Suppressor macrophage (primary cell): ENCODE data around the gene CCDC178.

Experiments
- DNase-seq, 4 experiments: peaks; one replicate each; pipeline ENCODE4 v3.0.0-alpha.2; 2020 to 2022

The CCDC178 gene

DNA sequence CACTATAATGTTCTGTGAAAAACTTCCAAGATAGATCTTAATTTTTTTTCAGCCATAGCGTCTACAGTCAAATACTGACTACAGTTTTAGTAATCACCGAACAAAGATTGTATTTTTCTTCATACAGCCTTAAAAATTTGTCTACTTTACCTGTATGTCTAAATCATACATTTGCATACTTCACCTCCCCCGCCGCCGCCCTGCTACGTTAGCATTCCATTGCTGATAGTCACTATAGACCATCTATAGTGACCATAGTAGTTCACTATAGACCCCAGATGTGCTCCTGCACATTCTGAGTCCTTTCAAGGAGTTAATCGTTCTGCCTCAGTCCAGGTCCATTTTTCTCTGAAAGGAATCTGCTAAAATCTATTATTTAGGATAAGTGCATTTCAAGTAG lies 325.0 kb downstream of the CCDC178 start:
- DNase-seq: no peak

DNA sequence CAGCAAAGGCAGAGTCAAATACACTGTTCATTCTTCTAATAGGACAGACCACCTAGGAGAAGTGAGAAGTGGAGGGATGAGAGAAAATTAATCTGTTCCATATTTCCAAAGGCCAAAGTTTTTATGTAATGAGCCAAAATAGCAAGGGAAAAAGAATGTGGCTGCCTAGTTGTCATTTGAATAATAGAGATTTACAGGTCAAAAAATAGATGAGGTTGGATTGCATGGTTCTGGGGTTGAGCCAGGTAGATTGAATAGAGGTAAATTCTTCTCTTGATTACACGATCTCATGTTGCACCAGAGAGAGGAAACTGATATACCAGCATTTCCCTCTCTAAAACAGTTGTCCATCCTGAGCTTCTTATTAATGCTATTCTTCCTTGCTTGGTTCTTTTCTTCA lies 325.8 kb downstream of the CCDC178 start:
- DNase-seq: no peak

DNA sequence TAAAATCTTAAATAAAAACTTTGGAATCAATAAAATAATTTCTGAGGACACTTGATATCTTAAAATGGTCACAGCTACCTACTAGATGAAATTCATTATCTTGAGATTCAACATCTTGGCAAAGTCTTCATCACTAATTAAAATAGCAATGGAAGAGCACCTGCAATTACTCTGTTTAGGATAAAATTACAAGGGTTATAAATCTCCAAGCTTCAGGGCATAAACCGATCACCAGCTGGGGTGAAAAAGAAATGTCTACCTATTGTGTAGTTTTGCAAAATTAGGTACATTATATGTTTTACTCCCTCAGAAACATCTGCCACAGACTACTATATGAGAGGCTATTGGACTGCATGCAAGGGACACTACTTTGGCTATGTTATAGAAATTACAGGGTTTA lies 327.1 kb downstream of the CCDC178 start:
- no peak for DNase-seq

DNA sequence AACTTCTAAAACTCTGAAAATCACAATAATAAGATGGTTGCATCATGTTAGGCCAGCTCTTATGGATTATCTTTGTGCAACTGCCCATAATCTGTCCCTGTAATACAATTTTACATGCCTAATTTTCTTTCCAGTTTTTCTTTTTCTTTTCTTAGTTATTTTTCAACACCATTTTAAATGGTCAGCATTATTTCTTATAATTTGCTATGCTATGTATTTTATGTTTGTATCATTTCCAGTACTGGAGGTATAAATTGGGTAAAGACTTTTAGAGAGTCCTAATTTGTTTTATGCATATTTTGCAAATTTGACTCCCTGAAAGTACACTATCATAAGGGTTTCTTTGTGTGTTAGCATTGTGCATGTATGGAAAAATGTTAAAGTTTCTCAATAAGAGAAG lies 333.0 kb downstream of the CCDC178 start:
- DNase-seq: no peak

DNA sequence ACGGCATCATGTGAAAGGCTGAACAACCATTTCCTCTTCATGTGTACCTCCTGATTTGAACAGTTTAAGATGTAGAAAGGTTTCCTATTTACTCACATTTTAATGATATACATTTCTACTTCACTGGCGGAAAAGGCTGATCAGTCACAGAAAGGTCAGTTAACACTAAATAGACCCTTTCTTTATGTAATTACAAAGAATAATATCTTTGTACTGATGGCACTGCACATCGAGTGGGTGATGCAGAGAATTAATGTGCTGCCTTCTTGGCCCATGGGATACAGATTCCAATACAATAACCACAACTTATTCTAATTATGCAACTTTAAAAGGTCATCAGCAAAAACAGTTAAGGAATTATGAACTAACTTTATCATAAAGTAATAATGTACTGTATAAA lies 339.2 kb downstream of the CCDC178 start:
- DNase-seq: no peak

DNA sequence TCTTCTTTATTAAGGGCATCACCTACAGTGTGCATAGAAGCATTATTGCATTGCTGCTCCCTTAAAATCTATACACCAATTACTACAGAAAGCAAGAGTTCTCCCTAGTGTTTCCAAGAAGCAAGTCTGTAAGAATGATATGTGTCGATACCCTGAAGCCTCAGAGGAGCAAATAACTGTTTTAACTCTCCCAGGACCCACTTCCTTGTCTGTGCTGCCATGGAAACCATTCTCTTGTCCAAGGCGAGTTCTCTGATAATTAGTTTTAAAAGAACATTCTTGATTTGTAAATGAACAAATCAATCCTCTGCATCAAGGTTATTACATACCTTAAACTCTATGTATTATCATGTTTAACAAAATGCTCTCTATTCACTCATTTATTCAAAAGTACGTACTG lies 340.9 kb downstream of the CCDC178 start:
- no peak for DNase-seq

DNA sequence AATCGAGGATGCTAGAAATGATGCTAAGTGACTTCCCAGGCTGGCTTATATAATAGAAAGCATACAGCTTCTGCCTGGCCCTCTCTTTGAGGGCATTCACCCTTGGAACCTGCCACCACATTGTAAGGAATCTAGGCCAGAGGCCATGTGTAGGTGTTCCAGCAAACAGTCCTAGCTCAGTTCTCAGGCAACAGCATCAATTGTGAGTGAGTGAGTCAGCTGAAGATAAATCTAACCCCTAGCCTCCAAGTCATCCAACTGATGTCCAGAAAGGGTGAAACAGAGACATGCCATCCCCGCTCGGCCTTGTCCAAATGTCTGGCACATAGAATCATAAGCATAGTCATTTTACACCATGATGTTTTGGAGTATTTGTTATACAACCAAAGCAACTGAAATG lies 343.4 kb downstream of the CCDC178 start:
- DNase-seq: no peak

DNA sequence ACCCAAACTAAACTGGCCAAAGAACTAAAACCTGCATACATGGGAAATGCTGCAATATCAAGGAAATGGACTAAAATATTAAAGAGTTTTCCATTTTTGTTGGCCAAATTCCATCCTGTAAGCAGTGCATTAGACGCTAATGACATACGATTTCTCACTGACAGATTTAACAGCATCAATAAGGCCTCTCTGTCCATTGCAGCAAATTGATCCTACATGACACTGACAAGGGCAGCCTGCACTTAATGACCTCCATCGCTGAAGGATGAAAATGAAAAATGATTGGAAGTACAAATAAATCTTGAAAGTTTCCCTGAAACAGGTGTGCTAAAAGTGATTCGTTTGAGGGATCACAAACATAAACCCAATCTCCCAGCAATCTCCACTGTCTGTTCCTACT lies 350.1 kb downstream of the CCDC178 start:
- DNase-seq: no peak

DNA sequence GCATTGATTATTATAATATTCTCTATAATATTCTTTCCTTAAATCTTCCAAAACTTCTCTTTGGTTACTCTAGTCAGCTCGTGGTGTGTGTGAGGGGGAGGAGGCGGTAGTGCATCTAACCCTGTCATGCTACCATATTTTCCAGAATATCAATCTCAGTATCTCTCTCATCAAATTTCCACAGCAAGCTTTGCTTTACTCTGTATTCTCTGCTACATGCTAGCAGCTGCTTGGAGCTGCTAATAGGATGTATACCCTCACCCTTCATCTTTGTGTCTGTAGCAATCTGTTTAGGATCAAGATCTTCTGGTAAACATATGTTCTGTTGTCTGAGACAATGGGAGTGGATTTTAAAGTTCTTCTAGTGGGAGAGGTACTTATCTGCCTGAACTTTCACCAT lies 363.9 kb downstream of the CCDC178 start:
- no peak for DNase-seq

DNA sequence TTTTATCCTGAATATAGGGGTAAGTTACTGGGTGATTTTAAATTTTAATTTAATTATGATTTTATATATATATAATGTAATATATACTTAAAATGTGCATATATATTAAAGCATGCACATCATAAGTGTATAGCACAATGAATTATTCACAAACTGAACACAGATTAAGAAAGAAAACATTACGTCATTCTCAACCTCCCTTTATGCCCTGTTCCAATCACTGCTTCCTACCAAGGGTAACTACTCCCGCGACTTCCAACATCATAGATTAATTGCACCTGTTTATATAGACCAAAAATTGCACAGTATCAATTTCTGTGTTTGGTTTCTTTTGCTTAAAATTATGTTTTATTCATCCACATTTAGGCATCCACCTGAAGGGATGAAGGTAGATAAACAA lies 366.4 kb downstream of the CCDC178 start:
- DNase-seq: no peak

DNA sequence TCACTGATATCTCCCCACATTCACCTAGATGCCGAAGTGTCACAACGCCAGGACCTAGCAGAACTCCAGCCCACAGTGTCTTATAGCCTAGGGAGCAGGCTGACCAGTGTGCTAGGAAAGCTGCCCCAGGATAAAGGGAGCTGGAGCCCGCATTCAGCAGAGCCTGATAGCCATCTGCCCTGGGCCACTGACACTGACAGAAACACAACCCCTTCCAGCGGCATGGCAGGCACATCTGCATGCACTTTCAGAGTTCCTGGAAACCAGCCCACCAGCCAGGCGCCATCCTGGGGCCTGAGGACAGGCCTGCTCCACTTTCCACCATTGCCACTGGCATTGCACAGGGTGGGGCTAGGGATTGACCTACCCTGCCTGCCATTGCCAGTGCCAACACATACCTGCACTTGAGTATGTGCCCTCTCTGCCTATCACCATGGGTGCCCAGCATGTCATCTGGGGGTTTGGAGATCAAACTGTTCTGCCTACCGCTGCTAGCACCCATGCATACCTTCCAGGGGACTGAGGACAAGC lies 377.6 kb downstream of the CCDC178 start:
- no peak for DNase-seq

DNA sequence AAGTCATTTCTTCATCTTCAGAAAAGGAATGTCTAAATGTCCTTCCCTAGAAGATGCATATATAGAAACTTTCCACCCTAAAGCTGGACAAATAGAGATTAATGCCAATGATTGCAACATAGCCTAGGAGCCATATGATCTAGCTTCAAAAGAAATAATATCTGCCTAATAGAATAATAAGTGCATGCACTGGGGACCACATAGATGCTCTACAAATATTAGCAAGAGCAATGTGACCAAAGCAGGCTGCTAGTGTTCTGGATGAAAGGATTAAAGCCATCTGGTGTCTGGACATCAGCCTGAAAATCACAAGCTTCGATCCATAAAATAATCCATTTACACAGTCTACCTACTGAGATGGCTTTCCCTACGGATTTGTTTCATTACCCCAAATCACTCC lies 387.6 kb downstream of the CCDC178 start:
- no peak for DNase-seq

DNA sequence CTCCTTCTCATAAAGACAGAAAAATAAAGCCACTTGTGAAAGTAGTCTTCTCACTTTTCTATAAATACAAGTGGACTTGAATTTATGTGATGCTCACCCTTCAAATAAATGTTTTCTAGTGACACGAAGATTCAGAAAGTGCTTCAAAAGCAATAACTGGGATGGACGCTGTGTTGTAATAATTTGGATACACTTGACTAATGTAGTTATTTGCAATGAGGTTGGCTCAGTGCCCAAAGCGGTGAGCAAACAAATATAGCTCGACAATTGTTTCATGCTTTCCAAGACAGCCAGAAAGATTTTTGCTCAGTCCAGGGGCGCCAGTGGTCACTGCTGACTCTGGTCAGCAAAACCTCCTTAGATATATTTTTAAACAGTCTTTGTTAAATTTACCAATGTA lies 389.1 kb downstream of the CCDC178 start:
- no peak for DNase-seq

DNA sequence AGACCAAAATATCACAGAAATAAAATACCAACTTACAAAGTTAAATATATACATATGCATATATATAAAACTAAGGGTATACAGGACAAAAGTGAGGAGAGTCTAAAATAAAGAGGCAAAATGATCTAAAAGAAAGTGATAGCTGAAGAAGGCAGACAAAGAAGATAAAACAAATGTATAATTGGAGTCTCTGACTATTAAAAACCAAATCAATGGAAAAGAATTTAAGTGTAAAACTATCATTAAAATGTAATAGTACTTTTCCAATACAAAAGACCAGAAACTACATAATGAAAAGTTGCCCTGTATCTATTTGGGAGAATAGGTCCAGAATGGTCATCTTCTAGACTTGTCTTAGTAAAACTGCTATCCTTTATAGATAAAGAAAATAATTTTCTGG lies 400.3 kb downstream of the CCDC178 start:
- no peak for DNase-seq

DNA sequence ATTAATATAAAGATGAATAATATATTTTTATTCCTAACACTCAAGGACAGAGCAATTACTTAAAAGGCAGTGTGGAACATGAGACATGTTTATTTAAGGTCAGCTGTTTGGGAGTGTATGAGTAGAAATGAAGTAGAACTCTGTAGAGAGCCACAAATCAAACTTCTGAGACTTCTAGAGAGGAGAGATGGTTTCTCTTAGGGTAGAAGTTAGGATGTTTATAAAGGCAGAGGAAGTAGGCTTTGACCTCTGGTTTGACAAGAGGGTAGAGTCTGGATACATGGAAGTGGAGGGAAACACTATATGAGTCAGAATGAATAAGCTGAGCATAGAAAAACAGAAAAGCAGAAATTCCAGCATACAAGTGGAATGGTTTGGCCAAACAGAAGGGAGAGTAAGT lies 405.6 kb downstream of the CCDC178 start:
- DNase-seq: no peak

DNA sequence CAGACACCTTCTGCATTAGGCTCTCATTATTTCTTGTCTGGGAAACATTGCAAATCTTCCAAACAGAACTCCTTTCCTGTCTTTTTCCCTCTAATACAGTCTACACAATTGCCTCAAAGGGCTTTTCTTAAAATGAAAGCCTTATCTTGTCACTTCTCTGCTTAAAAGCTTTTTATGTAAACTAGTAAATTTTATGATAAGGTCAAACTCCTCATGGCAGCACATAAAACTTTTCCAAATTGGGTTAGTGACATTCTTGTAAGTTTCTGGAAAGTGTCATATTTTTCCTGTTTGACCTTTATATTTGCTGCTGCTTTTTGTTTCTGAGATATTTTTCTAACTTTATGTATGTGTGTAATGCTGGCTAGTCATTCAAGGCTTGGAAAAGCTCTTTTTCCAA lies 406.3 kb downstream of the CCDC178 start:
- DNase-seq: no peak

DNA sequence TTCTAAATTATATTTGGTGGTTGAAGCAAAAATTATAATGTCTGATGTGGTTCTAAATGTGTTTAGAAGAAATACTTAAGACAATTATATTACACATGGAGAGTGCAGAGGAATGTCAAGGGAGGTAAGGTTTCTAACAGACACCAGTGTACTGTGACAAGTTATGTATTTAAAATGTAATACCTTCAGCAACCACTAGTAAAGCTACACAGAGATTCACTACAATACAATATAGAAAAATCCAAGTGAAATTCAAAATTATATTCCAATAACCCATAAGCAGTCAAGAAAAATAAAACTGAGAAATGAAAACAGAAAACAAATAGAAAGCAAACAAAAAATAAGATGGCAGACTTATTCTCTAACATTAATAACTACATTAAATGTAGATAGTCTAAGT lies 418.2 kb downstream of the CCDC178 start:
- no peak for DNase-seq

DNA sequence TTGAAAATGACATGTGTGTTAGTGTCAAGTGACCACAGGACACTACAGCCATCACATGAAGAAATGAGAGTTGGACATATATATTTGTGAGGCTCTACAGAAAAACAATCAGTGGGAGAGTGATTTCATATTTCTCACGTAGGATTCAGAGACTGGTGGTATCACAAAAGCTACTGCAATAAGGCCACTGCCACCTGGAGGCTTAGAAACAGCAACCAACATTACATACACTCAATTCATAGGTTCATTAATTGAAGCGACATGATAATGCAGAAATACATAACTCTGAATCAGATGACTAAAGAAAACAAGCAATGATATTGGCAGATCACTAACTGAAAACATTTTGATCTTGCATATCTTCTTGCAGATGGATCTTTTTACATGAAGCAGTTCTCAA lies 419.6 kb downstream of the CCDC178 start:
- no peak for DNase-seq

DNA sequence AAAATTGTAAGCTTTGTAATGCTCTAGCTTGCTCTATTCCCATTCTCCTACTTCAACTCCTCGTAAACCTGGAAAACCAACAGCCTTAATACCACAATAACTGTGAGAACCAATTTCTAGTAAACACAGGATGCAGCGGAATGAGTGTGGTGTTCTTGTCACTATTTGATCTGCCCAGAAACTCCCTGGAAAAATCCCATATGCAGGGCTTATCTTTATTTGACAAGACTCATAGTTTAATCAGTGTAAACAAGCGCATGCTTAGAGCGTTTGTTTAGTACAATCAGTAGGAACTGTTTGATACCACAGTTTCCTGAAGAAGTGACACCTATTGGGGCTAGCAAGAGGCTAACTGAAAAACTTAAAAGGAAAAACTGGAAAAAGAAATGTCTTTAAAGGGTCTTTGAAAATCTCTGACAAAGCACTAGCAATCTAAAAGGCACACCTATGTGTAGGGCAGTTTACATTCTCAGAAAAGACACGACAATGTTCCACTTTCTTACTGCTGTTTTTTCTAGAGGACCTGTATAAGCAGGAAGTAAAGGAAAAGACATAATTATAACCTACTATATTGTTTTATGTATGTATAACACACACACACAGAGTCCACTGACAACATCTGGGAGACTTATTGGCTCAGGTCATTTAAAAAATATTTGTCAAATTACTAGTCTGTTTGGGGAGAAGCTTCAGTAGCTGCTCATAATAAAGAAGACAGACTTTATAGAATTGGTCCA lies 426.3 kb downstream of the CCDC178 start:
- no peak for DNase-seq

DNA sequence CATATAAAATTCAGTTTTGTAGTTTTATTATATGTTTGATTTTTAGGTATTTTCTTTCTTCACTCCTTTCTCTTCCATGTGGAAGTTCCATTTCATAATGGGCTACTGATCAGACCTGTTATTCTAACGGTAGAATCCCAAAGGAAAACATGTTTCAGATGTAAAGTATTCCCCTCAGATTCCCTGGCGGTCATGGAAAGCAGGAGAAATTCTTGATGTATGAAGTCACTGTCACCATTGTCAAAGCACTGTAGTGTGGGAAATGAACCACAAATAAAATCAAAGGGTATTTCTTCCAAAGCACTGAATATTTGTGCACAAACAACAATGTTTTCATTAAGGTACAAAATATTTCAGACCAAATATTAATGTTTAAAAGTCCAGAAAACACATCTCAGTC lies 430.4 kb downstream of the CCDC178 start:
- DNase-seq: no peak

DNA sequence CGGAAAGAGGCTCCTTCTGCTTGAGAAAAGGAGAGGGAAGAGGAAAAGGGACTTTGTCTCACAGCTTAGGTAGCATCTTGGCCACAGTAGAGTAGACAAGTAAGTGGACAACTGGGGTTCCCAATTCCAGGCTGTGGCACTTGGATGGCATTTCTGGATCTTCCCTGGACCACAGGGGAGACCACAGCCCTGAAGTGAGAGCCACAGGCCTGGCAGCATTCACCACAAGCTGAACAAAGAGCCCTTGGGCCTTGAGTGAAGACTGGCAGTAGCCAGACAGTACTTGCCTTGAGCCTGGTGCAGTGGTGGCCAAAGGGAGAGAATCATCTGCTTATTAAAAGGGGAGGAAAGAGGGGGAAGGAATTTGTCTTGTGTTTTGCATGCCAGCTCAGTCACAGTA lies 441.6 kb downstream of the CCDC178 start:
- no peak for DNase-seq

DNA sequence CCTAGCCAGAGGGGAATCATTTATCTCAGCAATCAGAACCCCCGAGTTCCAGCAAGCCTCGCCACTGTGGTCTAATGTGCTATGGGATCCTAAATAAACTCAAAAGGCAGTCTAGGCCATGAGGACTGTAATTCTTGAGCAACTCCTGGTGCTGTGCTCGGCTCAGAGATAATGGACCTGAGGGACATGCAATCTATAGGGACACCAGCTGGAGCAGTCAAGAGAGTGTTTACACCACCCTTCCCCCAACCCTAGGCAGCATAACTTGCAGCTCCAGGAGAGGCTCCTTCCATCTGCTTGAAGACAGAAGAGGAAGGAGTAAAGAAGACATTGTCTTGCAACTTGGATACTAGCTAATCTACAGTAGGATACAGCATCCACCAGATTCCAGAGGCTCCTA lies 442.2 kb downstream of the CCDC178 start:
- DNase-seq: no peak

DNA sequence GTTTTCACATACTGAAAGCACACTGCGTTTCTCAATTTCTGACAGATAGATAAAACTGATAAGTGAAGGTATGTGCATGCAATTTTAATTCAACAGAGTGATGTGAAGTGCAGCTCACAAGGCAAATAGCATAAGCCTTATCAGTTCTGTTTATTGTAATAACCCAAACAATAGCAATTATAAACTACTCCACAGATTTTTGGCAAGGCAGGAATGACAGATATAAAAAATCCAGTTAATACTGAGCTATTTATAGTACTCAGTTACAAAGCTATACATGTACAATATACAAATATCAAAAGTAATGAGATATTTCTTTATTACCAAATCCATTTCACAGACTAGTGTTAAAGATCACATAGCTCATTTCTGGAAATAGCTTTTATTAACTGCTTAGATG lies 456.8 kb downstream of the CCDC178 start:
- no peak for DNase-seq

DNA sequence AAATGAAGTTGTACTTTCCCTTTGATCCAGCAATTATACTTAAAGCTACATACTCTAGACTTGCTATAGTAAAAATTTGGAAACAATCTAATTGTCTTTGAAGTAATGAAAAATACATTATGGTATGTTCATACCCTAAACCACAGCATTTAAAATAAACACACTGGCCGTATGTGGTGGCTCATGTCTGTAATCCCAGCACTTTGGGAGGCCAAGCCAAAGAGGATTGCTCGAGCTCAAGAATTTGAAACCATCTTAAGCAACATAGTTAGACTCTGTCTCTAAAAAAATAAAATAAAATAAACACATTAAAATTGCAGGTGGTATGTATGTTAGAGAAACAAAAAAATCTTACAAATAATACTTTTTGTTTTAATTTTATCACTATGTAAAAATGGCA lies 459.6 kb downstream of the CCDC178 start:
- DNase-seq: no peak

DNA sequence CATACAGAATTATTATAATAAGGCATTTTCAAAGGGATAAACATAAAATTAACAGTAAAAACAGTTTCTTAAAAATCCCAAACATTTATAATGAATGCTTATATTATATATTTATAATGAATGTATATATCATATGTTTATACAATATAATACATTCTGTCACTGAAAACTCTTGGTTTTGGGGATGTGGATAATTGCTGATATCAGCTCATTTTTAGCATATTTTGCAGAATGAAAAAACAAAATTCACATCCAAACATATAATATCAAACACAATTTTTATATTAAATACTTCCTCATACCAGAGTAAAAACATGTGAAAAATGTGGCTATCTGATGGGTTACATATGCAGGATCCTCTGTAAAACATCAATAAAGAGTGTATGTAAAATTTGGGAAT lies 465.0 kb downstream of the CCDC178 start:
- no peak for DNase-seq

DNA sequence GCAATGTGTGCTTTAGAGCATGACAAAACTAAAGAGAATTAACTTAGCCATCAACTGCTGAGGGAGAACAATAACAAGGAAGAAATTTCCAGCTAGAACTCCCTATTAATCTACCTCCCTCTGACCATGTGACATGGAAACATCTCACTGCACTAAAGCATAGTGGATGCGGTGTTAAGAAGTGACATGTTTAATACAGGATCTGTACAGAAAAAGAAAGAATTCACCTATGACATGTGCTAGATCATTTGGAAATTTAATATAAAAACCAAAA lies 465.4 kb downstream of the CCDC178 start:
- DNase-seq: no peak
